ENCODE data around the gene GLIS1.

The GLIS1 gene

DNA sequence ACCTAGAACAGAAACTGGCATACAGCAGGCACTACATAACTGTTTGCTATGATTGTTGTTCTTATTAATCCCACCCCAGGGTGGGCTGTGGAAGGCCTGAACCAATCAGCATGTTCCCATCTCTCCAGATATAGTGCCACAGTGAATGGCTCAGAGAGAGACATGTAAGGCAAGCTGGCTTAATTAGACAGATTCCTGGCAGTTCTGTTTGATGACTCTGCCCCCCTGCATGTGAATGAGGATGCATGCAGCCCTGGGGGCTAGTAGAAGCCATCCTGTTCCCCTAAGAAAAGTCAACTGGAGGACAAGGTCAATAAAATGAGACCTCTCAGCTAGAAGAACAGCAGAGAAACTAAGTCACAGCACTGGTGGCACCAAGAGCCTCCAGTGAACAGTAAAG, 130.3 kb downstream of the GLIS1 start:
- H3K23ac ChIP-seq (ENCODE audit: low read length in 2 of 2), result no peak overlapping the region
- no peak overlapping the region for H4K91ac ChIP-seq (ENCODE audit: low read length)
- DNase-seq, result no peak
- peaks cover 31% of the 10 kb centered on the region for H3K79me1 ChIP-seq (replicated peaks; ENCODE audit: low read length, poor library complexity, severe bottlenecking)
- peaks cover 24% of the 10 kb centered on the region for H3K9me3 ChIP-seq (ENCODE audit: control insufficient read depth, low read length)
- no peak overlapping the region for H2BK120ac ChIP-seq (ENCODE audit: low read depth, low read length)
- no peak overlapping the region for H2AK5ac ChIP-seq (ENCODE audit: low read length, severe bottlenecking)
- no peak overlapping the region for H3K4me3 ChIP-seq (ENCODE audit: insufficient read depth in 1 of 2, low read depth in 1 of 2, low read length in 2 of 2)
- no peak overlapping the region for H2BK12ac ChIP-seq (ENCODE audit: low read length in 2 of 2)
- H2BK15ac ChIP-seq (ENCODE audit: low read depth, poor library complexity, severe bottlenecking), result no peak overlapping the region
- H3K36me3 ChIP-seq (ENCODE audit: control insufficient read depth in 1 of 2, insufficient read depth in 2 of 2, low read depth in 1 of 2, low read length in 2 of 2), result peaks cover 0 to 8% of the 10 kb centered on the region in 2 experiments
- no peak overlapping the region for H2BK5ac ChIP-seq (ENCODE audit: low read depth, low read length, poor library complexity, severe bottlenecking)
- H3K4me1 ChIP-seq (ENCODE audit: control insufficient read depth, insufficient read depth, low read depth, low read length), result peaks cover 12% of the 10 kb centered on the region
- H4K8ac ChIP-seq (ENCODE audit: low read length), result no peak overlapping the region
- no peak overlapping the region for H3K27ac ChIP-seq (ENCODE audit: low read length, poor library complexity, severe bottlenecking)
- no peak overlapping the region for H2AFZ ChIP-seq (ENCODE audit: low read depth, low read length)
- H3K18ac ChIP-seq (ENCODE audit: low read depth in 1 of 2, low read length in 2 of 2), result no peak overlapping the region
- H3K27me3 ChIP-seq (ENCODE audit: control insufficient read depth in 1 of 2, insufficient read depth in 1 of 2, low read length in 2 of 2), result peaks cover 0 to 16% of the 10 kb centered on the region in 2 experiments
- H3K4ac ChIP-seq (ENCODE audit: low read depth in 1 of 2, low read length in 2 of 2), result no peak overlapping the region
- no peak overlapping the region for H3K14ac ChIP-seq (ENCODE audit: low read length in 2 of 2)
- H3K9ac ChIP-seq (ENCODE audit: low read length), result no peak overlapping the region
- H3K4me2 ChIP-seq (ENCODE audit: low read length, poor library complexity, severe bottlenecking), result no peak overlapping the region

- WGBS, result 82% methylated on average over 1 of the region's 2 CpGs
- Histone ChIP-seq H2BK15ac (ENCODE audit: low read depth, poor library complexity, severe bottlenecking) (no peak overlapping the region), H3K18ac (ENCODE audit: low read depth in 1 of 2, low read length in 2 of 2) (no peak overlapping the region), H2AK5ac (ENCODE audit: low read length, severe bottlenecking) (no peak overlapping the region), H3K27me3 (ENCODE audit: control insufficient read depth in 1 of 2, insufficient read depth in 1 of 2, low read length in 2 of 2) (peaks cover 0 to 18% of the 10 kb centered on the region in 2 experiments), H3K4me2 (ENCODE audit: low read length, poor library complexity, severe bottlenecking) (no peak overlapping the region), H3K27ac (ENCODE audit: low read length, poor library complexity, severe bottlenecking) (no peak overlapping the region), H2BK120ac (ENCODE audit: low read depth, low read length) (no peak overlapping the region), H3K4ac (ENCODE audit: low read depth in 1 of 2, low read length in 2 of 2) (no peak overlapping the region), H2BK12ac (ENCODE audit: low read length in 2 of 2) (no peak overlapping the region), H4K91ac (ENCODE audit: low read length) (no peak overlapping the region), H3K9ac (ENCODE audit: low read length) (no peak overlapping the region), H3K9me3 (ENCODE audit: control insufficient read depth, low read length) (peaks cover 24% of the 10 kb centered on the region), H3K23ac (ENCODE audit: low read length in 2 of 2) (no peak overlapping the region), H2BK5ac (ENCODE audit: low read depth, low read length, poor library complexity, severe bottlenecking) (no peak overlapping the region), H3K36me3 (ENCODE audit: control insufficient read depth in 1 of 2, insufficient read depth in 2 of 2, low read depth in 1 of 2, low read length in 2 of 2) (peaks cover 0 to 12% of the 10 kb centered on the region in 2 experiments), H3K4me1 (ENCODE audit: control insufficient read depth, insufficient read depth, low read depth, low read length) (peaks cover 12% of the 10 kb centered on the region), H2AFZ (ENCODE audit: low read depth, low read length) (no peak overlapping the region), H3K14ac (ENCODE audit: low read length in 2 of 2) (no peak overlapping the region), H3K4me3 (ENCODE audit: insufficient read depth in 1 of 2, low read depth in 1 of 2, low read length in 2 of 2) (no peak overlapping the region), H4K8ac (ENCODE audit: low read length) (no peak overlapping the region), H3K79me1 (replicated peaks; ENCODE audit: low read length, poor library complexity, severe bottlenecking) (peaks cover 36% of the 10 kb centered on the region)
- no peak for DNase-seq
Measured at GRCh38 chr1:53608071-53608470, 130.9 kb downstream of the GLIS1 start.

GRCh38 chr1:53606651-53607051, 132.3 kb downstream of the GLIS1 start:
- Histone ChIP-seq H2BK120ac (ENCODE audit: low read depth, low read length) (no peak overlapping the region), H2AK5ac (ENCODE audit: low read length, severe bottlenecking) (no peak overlapping the region), H3K9ac (ENCODE audit: low read length) (no peak overlapping the region), H3K79me1 (replicated peaks; ENCODE audit: low read length, poor library complexity, severe bottlenecking) (peaks cover 41% of the 10 kb centered on the region), H4K91ac (ENCODE audit: low read length) (no peak overlapping the region), H3K14ac (ENCODE audit: low read length in 2 of 2) (no peak overlapping the region), H3K4me3 (ENCODE audit: insufficient read depth in 1 of 2, low read depth in 1 of 2, low read length in 2 of 2) (no peak overlapping the region), H2BK5ac (ENCODE audit: low read depth, low read length, poor library complexity, severe bottlenecking) (no peak overlapping the region), H3K4ac (ENCODE audit: low read depth in 1 of 2, low read length in 2 of 2) (no peak overlapping the region), H3K27ac (ENCODE audit: low read length, poor library complexity, severe bottlenecking) (no peak overlapping the region), H2BK12ac (ENCODE audit: low read length in 2 of 2) (no peak overlapping the region), H3K18ac (ENCODE audit: low read depth in 1 of 2, low read length in 2 of 2) (no peak overlapping the region), H3K36me3 (ENCODE audit: control insufficient read depth in 1 of 2, insufficient read depth in 2 of 2, low read depth in 1 of 2, low read length in 2 of 2) (peaks cover 0 to 13% of the 10 kb centered on the region in 2 experiments), H3K23ac (ENCODE audit: low read length in 2 of 2) (no peak overlapping the region), H3K4me2 (ENCODE audit: low read length, poor library complexity, severe bottlenecking) (no peak overlapping the region), H2BK15ac (ENCODE audit: low read depth, poor library complexity, severe bottlenecking) (no peak overlapping the region), H2AFZ (ENCODE audit: low read depth, low read length) (no peak overlapping the region), H4K8ac (ENCODE audit: low read length) (no peak overlapping the region), H3K4me1 (ENCODE audit: control insufficient read depth, insufficient read depth, low read depth, low read length) (peaks cover 12% of the 10 kb centered on the region), H3K27me3 (ENCODE audit: control insufficient read depth in 1 of 2, insufficient read depth in 1 of 2, low read length in 2 of 2) (peaks cover 0 to 27% of the 10 kb centered on the region in 2 experiments), H3K9me3 (ENCODE audit: control insufficient read depth, low read length) (peaks cover 21% of the 10 kb centered on the region)
- 49% methylated on average over 18 of the region's 19 CpGs for WGBS
- DNase-seq, result no peak

- no peak overlapping the region for H3K18ac ChIP-seq (ENCODE audit: low read depth in 1 of 2, low read length in 2 of 2)
- 87% methylated on average over 8 of the region's 8 CpGs for WGBS
- no peak overlapping the region for H2AFZ ChIP-seq (ENCODE audit: low read depth, low read length)
- H4K91ac ChIP-seq (ENCODE audit: low read length), result no peak overlapping the region
- peaks cover 12% of the 10 kb centered on the region for H3K4me1 ChIP-seq (ENCODE audit: control insufficient read depth, insufficient read depth, low read depth, low read length)
- no peak overlapping the region for H3K4me2 ChIP-seq (ENCODE audit: low read length, poor library complexity, severe bottlenecking)
- peaks cover 40% of the 10 kb centered on the region for H3K79me1 ChIP-seq (replicated peaks; ENCODE audit: low read length, poor library complexity, severe bottlenecking)
- H2AK5ac ChIP-seq (ENCODE audit: low read length, severe bottlenecking), result no peak overlapping the region
- H3K9ac ChIP-seq (ENCODE audit: low read length), result no peak overlapping the region
- H3K27ac ChIP-seq (ENCODE audit: low read length, poor library complexity, severe bottlenecking), result no peak overlapping the region
- peaks cover 17% of the 10 kb centered on the region for H3K9me3 ChIP-seq (ENCODE audit: control insufficient read depth, low read length)
- no peak overlapping the region for H3K4me3 ChIP-seq (ENCODE audit: insufficient read depth in 1 of 2, low read depth in 1 of 2, low read length in 2 of 2)
- H2BK15ac ChIP-seq (ENCODE audit: low read depth, poor library complexity, severe bottlenecking), result peak overlapping the region; percentile 45
- H2BK120ac ChIP-seq (ENCODE audit: low read depth, low read length), result no peak overlapping the region
- peak overlapping the region; percentile 2 for H2BK5ac ChIP-seq (ENCODE audit: low read depth, low read length, poor library complexity, severe bottlenecking)
- no peak overlapping the region for H3K4ac ChIP-seq (ENCODE audit: low read depth in 1 of 2, low read length in 2 of 2)
- H3K14ac ChIP-seq (ENCODE audit: low read length in 2 of 2), result no peak overlapping the region
- peaks cover 0 to 30% of the 10 kb centered on the region in 2 experiments for H3K27me3 ChIP-seq (ENCODE audit: control insufficient read depth in 1 of 2, insufficient read depth in 1 of 2, low read length in 2 of 2)
- no peak overlapping the region for H2BK12ac ChIP-seq (ENCODE audit: low read length in 2 of 2)
- no peak for DNase-seq
- no peak overlapping the region for H3K23ac ChIP-seq (ENCODE audit: low read length in 2 of 2)
- no peak overlapping the region for H4K8ac ChIP-seq (ENCODE audit: low read length)
- peaks cover 0 to 13% of the 10 kb centered on the region in 2 experiments for H3K36me3 ChIP-seq (ENCODE audit: control insufficient read depth in 1 of 2, insufficient read depth in 2 of 2, low read depth in 1 of 2, low read length in 2 of 2)
Measured at GRCh38 chr1:53606197-53606596, 132.8 kb downstream of the GLIS1 start.
